Stimulated activated naive CD4-positive, alpha-beta T cell (primary cell): Measurements from ENCODE around the gene REXO1.

Experiments used
- DNase-seq, 6 experiments: peaks; one replicate each; lab custom pipeline; 2025; lab: John Stamatoyannopoulos, UW

The REXO1 gene

DNA sequence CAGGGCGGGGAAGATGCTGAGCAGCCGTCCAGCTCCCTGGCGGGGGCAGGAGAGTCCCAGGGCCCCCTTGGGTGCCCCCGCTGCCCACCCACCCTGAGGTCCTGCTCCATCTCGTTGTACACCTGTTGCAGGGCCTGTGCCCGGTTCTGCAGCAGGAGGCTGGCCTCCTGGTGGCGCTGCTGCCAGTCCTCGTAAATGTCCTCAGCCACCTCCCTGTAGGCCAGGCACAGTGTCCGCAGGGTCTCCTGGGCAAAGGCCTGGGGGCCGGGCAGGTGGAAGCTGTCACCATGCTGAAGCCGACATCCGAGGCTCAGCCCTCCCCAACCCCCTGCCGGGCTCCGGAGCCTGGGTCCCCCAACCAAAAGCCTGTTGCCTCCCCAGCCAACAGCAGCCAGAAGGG is 56.4 kb downstream of the REXO1 start:
- no peak for DNase-seq

DNA sequence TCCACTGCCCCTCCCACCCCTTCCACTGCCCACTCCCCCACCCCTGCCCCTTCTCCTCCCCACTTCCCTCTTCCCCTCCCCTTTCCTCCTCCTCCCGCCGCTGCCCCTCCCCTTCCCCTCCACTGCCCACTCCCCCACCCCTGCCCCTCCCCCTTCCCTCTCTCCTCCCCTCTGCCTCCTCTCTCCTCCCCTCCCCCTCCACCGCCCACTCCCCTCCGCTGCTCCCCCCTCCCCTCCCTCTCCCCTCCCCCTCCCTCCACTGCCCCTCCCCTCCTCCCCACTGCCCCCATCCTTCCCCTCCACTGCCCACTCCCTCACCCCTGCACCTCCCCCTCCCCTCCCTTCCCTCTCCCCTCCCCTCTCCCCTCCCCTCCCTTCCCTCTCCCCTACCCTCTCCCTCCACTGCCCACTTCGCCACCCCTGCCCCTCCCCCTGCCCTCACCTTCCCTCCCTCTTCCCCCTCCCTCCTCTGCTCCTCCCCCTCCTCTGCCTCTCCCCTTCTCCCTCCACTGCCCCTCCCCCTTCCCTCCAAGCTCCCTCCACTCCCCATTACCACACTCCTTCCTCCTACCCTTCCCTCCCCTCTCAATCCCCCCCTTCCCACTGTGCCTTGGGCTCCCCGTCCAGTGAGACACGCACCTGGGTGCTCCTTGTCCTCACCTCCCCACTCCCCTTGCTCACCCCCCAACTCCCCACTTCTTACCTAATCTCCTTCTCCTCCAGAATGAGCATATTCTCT is 58.1 kb downstream of the REXO1 start:
- no peak for DNase-seq

DNA sequence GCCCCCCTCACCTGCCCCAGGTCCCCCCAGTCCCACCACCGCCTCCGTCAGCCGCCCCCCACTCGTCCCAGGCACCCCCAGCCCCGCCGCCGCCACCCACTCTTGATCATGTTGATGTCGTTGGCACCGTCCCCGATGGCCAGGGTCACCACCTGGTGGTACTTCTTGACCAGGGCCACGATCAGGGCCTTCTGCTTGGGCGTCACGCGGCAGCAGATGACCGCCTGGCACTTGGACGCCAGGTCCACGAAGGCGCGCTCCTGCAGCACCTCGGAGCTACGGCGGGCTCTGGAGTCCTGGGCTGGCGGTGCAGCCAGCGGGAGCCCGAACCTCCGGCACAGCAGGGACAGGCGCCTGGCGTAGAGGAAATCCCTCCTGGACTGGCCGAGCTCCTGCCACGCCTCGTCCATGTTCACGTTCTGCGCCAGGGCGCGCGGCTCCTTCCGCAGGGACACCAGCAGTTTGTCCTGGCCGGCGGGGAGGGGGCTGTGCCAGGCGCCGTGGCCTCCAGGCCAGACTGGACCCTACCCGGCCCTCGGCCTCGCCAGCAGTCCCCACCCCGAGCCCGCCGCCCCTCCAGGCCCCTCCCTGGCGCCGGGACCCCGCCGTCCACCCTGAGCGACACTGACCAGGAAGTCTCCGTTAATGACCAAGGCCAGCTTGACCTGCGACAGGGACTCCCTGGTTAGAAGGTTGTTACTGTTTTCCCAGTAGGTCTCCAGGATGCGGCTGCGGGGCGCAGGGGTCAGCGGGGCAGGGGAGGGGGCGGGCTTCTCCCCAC is 58.8 kb downstream of the REXO1 start:
- DNase-seq: no peak

DNA sequence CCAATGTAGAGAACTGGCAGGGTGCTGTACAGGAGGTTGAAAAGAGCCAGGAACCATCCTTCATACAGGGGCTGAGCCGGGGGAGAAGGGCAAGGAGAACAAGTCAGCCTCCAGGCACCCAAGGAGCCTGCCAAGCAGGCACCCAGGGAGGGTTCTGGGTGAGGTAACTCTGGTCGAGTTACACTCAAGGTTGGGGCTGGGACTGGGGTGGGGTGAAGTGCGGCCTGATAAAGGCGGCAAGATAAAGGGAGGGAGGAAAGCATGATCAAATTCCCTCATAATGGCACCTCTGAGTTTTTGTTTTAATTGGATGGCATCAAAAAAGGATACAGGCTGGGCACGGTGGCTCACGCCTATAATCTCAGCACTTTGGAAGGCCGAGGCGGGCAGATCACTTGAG is 61.2 kb downstream of the REXO1 start:
- DNase-seq: no peak

DNA sequence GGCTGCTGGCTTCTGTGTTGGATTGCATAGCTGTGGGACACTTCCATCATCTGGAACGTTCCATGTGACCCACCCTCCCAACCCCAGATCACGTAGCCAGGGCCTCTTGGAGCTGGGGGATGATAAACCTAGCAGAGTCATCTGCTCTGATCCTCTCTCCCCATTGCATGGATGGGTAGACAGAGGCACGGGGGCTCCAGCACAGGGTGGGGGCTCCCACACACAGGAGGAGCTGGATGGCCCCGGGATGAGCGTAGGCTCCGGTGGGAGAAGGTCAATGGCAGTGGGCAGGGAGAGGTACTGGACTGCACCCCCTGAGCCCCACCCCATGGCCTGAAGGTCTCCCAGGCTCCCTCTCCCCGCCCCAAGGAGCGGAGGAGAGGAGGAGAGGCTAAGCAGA is 61.6 kb downstream of the REXO1 start:
- DNase-seq: no peak

DNA sequence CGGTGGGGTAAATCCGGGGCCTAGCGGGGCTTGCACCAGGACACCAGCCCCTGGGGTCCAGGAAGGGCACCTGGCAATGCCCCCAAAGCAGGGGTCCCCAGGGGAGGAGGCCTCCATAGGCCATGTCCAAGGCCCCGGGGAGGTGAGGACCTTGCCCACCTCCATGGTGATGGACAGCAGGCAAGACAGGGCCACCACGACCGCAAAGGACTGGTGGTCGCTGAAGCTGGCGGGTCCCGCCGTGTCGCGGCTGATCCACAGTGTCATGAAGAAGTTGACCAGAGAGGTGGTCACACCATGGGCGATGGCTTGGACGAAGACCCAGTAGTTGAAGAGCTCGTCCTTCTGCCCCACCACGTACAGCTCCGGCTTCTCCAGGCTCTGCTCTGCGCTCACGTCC is 63.0 kb downstream of the REXO1 start:
- no peak for DNase-seq

DNA sequence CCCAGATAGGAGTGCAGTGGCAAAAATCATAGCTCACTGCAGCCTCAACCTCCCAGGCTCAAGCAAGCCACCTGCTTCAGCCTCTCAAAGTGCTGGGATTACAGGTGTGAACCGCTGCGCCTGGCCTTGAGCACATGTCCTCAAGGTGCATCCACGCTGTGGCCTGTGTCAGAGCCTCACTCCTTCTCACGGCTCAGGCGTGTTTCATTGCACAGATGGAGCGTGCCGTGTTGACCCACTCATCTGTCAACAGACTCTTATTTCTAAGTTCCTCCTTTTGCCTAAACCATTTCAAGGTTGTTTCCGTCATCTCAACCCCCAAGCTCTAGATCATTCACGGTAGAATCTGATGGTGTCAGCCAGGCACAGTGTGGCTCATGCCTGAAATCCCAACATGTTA is 64.4 kb downstream of the REXO1 start:
- no peak for DNase-seq

DNA sequence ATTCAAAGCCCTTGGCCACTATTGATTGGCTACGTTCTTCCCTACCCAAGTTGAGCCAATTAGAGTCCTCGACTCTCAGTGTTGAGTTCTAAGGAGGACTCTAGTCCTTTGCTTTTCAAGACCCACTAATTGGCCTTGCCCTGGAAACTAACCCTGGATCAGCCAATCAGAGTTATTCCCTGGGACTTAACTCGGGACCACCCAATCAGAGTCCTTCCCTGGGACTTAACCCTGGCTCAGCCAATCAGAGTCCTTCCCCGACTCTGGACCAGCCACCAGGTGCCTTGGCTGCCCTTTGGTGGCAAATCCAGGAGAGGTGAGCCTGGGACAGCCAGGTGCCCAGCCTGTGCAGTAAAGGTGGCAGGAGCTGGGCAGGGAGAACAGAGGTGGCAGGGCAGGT is 64.9 kb downstream of the REXO1 start:
- DNase-seq: no peak

DNA sequence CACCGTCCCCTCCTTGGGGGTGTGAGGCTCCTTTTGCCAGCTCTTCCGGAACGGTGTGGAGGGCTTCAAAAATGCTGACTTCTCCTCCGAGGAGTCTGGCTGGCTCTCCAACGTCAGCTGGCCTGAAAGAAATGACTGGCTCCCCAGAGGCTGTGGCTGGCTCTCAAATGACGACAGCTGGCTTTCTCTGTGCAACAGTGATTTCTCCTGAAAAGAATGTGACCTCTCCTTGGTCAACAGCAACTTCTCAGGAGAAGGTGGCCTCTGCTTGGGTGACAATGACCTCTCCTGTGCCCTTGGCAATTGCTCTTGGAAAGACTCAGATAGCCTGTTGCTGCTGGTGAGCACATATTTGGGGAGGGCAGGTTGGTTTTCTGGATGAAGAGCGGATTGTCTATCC is 65.8 kb downstream of the REXO1 start:
- DNase-seq: no peak

DNA sequence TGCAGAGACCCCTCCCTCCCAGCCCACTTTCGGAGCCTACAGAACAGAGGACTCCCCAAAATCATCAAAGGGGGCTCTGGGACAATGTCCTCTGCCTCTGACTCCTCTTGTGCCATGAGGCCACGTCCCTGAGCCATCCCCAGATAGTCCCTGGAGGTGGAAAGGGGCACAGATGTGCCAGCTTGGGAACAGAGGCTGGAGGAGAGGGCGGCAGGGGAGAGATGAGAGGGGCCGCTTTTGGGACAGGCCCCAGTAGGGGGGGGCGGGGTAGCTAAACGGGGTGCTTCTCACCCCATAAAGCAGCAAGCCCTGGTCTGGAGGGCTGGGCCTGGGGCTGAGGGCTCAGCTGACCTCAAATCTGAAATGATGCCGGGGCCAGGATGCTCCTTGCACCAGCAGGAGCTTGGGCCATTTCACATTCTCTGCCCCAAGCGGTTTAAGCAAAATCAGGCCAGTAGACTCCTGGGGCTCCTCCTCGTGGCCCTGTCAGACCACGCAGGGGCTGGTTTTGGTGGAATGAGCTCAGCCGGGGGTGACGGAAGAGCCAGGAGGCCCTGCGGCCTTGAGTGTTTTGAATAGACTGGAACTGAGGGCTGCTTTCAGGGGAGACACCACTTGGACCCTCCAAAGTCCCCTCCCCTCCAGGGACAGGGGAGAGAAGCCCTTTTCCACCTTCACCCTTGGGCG is 67.9 kb downstream of the REXO1 start:
- DNase-seq: no peak

DNA sequence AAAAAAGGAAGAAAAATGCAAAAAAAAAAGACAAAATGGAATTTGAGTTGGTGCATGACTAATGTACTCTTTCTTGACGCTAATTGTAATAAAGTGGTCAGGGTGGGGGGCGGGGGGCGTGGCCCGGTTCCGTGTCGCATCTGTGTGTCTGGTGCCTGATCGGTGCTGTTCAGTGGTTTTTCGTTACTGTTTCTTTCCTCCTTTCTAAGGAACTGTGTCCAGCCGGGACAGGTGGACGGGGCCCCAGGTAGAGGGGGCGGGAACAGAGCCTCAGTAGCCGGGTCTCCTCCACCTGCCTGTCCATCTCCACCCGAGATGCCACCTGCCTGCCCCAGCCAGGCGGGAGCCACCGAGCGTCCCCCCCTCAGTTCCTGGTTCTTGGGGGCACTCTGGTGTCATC is 68.7 kb downstream of the REXO1 start:
- no peak for DNase-seq

DNA sequence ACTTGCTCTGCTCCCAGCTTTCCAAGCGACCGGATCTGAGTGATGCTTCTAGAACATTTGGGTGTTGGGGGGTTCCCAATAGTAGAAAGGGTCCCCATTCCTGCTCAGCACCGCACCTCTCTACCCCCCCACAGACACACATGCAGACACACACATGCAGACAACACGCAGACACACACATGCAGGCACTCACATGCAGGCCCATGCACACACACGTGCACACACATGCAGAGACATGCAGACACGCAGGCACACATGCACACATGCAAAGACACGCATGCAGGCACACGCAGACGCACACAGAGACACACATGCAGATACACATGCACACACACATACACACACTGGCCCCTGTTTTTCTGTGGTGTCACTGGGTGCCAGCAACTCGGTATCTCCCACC is 71.1 kb downstream of the REXO1 start:
- no peak for DNase-seq

DNA sequence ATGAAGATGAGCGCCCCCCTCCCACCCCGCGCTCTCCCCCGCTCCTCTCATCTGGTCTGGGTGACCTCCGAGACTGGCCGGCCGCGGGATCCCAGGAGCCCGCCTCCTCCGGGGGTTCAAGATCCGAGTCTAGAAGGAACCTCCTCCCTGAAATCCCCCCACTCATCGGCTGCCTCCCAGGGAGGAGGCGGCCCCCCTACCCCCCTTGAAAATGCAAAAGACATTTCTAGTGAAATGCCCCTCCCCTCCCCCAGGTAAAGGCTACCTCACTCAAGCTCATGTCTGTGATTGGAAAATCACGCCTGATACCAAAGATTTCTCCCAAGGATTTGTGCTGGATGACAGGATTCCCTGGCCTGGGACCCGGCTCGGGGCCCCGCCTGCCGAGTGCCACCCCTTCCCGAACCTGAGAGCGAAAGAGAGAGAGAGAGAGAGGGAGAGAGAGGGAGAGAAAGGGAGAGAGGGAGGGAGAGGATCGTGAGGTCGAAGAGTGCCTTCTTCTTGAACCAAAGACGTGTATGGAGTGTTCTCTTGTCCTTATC is 71.6 kb downstream of the REXO1 start:
- no peak for DNase-seq

DNA sequence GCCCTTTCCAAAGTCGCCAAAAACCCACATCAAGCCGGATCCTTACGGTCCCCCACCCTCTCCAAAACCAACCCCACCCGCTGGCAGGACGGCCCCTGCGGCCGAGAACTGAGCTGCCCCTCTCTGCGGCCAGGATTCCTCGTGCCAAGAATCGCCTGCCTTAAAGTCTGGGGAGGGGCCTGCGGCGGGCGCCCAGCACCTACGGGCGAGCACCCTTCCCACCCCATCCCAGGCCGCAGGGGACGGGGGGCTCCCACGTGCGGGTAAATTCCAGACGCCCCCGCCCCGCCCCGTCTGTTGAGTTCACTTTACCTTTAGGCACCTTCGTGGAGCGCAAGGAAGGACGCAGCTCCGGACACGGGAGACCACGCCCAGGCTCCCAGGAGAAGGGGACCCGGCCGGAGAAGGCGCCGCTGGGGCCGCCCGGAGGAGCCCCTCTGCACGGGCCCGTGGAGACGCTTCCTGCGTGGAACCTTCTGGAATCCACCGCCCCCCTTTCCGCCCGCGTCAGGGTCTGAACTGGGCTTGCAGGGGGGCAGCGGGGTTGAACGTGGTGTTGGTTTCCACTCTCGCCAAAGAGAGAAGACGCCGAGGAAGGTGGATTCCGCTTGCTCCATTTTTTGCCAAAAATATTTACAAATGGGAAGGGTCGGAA is 72.2 kb downstream of the REXO1 start:
- DNase-seq: no peak

DNA sequence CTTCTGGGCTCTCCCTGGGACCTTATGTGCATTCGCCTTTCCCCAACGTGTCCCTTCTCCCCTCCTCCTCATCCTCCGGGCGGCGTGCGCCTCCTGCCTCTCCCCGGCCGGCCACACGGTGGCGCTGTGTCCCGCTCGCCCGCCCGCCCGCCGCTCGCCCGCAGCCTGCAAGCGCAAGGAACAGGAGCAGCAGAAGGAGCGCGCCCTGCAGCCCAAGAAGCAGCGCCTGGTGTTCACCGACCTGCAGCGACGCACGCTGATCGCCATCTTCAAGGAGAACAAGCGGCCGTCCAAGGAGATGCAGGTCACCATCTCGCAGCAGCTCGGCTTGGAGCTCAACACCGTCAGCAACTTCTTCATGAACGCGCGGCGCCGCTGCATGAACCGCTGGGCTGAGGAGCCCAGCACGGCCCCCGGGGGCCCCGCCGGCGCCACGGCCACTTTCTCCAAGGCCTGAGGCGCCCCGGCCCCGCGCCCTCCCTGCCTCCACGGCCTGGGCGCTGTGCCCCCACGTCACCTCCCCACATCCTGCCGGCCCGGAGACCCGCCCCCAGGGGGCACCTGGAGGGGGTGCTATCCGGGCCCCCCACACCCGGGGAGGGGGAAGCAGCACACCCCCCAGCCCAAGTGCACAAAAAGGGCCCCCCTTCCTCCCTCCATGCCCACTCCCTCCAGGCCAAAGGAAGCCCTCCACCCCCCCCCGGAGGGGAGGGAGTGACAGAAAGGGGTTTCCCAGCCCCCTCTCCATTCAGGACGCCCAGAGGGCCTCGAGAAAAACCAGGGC is 73.1 kb downstream of the REXO1 start:
- no peak for DNase-seq

DNA sequence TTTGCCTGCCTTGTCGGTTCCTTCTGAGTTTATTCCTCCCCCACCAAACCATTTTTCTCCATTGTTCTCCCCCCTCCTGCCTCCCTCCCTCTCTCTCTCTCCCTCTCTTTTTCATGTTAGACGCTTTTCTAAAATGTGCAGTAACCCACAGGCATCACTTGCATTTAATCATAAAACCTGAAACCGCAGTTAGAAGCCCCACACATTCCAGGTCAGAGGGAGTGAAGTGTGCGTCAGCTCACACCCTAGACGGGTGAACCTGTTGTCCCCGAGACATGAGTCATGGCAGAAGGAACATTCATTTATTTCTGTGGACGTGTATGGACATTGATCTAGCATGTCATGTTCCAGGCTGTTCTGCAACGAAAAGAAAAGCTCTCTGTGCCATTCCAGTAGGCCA is 75.1 kb downstream of the REXO1 start:
- DNase-seq: no peak

DNA sequence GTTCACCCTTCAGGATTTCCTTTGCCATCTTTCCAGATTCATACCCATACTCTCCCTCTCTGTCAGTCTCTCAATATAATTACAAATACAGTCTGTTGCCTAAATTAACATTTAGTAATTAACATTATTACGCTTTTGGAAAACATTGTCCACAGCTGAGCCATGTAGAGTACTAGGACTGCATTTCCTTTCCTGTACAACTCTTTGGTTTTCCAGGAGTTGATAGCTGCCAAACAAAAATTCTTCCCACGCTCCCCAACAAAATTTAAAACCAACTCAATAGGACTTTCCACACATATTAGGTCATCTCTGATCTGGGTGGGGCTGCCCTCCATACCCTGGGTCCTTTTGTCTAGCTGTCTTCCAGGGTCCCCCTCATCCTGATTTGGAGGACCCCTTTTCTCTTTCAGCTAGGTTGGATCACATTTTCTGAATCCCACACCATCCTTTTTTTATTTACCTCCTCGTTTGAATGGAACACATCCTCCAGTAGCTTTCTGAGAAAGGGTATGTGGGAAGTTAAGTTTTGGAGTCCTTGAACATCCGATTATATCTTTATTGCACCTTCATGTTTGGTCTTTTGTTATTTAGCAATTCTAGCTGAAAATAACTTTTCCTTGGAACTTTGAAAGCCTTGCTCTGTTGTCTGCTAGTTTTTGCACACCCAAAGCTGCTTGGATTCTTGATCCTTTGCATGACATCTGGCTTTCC is 77.3 kb downstream of the REXO1 start:
- DNase-seq: no peak

DNA sequence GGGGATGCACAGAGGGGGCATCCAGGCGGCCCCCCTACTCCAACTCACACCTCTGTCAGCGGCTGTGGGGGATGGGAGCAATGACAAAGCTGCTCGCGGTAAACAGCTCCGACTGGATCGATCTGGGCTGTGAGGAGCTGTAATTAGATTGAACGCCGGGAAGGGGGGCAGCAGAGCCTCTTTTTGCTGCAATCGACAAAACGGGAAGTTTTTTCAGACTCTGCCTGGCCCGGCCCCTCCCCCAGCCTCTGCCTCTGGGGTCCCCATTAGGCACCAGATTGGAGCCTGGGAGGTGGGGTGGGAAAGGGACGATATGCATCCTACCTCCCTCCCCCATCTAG is 78.7 kb downstream of the REXO1 start:
- DNase-seq: no peak

DNA sequence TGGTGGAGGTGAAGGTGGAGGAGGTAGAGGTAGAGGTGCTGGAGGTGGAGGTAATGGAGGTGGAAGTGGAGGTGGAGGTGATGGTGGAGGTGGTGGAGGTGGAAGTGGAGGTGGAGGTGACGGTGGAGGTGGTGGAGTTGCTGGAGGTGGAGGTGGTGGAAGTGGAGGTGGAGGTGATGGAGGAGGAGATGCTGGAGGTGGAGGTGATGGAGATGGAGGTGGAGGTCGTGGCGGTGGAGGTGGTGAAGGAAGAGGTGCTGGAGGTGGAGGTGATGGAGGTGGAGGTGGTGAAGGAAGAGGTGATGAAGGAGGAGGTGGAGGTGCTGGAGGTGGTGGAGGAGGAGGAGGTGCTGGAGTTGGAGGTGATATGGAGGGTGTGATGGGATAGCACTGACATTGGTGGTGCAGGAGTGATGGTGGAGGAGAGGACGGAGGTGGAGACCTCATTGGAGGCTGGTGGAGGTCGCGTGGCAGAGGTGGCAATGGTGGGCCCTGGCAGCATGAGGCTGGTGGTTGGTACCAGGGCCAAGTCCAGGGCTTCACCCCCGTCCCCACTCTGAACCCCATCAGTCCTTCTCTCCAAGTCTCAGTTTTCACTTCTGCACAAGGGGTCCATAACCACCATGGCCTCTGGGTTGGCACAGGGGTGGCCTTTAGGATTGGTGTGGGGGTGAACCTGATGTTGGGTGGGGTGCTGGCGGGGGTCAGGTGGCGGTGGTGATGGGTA is 79.2 kb downstream of the REXO1 start:
- no peak for DNase-seq

DNA sequence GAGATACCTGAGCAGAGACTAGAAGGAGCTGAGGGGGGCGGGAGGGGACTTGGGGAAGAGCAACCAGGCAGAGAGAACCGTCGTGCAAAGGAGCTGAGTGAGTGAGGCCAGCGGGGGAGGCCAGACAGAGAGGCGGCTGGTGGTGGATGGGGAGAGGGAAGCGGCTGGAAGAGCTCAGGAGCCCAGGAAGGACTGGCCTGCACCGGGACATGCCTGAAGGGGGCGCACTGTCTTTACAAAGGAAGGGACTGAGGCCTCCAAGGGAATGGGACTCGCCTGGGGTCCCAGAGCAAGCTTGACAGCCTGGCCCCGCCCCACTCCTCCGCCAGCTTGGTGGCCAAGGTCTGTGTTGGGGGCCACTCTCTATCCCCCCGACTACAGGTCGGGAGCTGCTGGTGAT is 80.0 kb downstream of the REXO1 start:
- no peak for DNase-seq
